B cell (primary cell): Measurements from ENCODE around the gene CPEB3. TPM values are rescaled to one million over a fixed set of nuclear protein-coding genes. Genes with fewer than 3 reads are reported as not detected.

ENCODE experiments used
- ATAC-seq: fragments of 200-7000 bp; cut with Tn5 transposase; one replicate; pipeline ENCODE4 v1.10.0; 2021; ENCODE audit warnings: low read depth, mild to moderate bottlenecking, moderate number of reproducible peaks, moderate library complexity
- CTCF ChIA-PET: fragments of 350-600 bp; sonication (Branson Sonifier 250); formaldehyde crosslinking; loops from one replicate; lab custom pipeline; 2021; ENCODE audit warnings: antibody characterized with exemption, inconsistent platforms; lab: Charles Lee
- POLR2A ChIA-PET: fragments of 350-600 bp; sonication (Branson Sonifier 250); formaldehyde crosslinking; loops from one replicate; lab custom pipeline; 2021; ENCODE audit warnings: antibody characterized with exemption; lab: Charles Lee
- DNase-seq: peaks from one replicate; pipeline ENCODE4 v3.0.0; 2013
- H2AFZ ChIP-seq: 2 replicates; pipeline ENCODE4 v1.6.1; 2012; ENCODE audit warnings: mild to moderate bottlenecking, low read depth, low read length; ENCODE audit not compliant: insufficient read depth, poor library complexity, severe bottlenecking
- H3K27ac ChIP-seq, 2 donors: 1 replicate in 1 of 2; 2 replicates in 1 of 2; pipeline ENCODE4 v1.5.1; 2012 to 2013; ENCODE audit warnings: low read length in 2 of 2, mild to moderate bottlenecking in 2 of 2, moderate library complexity in 1 of 2
- H3K27me3 ChIP-seq, 4 experiments: fragments of 200-600 bp in 1 of 4; sonication (generic) in 1 of 4; replicated peaks in 1 of 4; 1 replicate in 2 of 4; 2 replicates in 2 of 4; pipeline versions ENCODE4 v1.6.1 to v1.7.0; 2013 to 2016; ENCODE audit warnings: low read length in 3 of 4, mild to moderate bottlenecking in 2 of 4, mixed read lengths in 1 of 4, moderate library complexity in 1 of 4; ENCODE audit not compliant: insufficient read depth in 4 of 4, control insufficient read depth in 3 of 4; ENCODE audit errors: control extremely low read depth in 1 of 4
- H3K36me3 ChIP-seq, 2 experiments: replicated peaks in 1 of 2; 1 replicate in 1 of 2; 2 replicates in 1 of 2; pipeline versions ENCODE4 v1.6.1 to v1.7.1; 2013; ENCODE audit warnings: low read length in 1 of 2; ENCODE audit not compliant: insufficient read depth in 2 of 2, control insufficient read depth in 1 of 2; ENCODE audit errors: control extremely low read depth in 1 of 2, extremely low read depth in 1 of 2
- H3K4me1 ChIP-seq, 2 donors: fragments of 200-600 bp in 1 of 2; sonication (generic) in 1 of 2; 1 replicate in 1 of 2; 2 replicates in 1 of 2; pipeline versions ENCODE4 v1.5.1 to v1.6.1; 2013 to 2017; ENCODE audit warnings: low read length in 2 of 2; ENCODE audit not compliant: control insufficient read depth in 2 of 2, insufficient read depth in 2 of 2
- H3K4me2 ChIP-seq: replicated peaks from 2 replicates; pipeline ENCODE3; 2012; ENCODE audit warnings: mild to moderate bottlenecking, low read depth, low read length; ENCODE audit not compliant: poor library complexity, severe bottlenecking
- H3K4me3 ChIP-seq, 5 experiments: fragments of 200-600 bp in 1 of 5; sonication (generic) in 1 of 5; 1 replicate in 3 of 5; 2 replicates in 2 of 5; pipeline versions ENCODE4 v1.5.1 to v1.7.0; 2011 to 2016; ENCODE audit warnings: low read length in 4 of 5, mild to moderate bottlenecking in 4 of 5, low read depth in 2 of 5, control low read depth in 1 of 5, moderate library complexity in 1 of 5; ENCODE audit not compliant: insufficient read depth in 1 of 5; ENCODE audit errors: control extremely low read depth in 1 of 5, extremely low read depth in 1 of 5
- H3K79me2 ChIP-seq: fragments of 200-600 bp; sonication (generic); one replicate; pipeline ENCODE4 v1.6.0; 2016; ENCODE audit warnings: low read length; ENCODE audit not compliant: control insufficient read depth, insufficient read depth
- H3K9ac ChIP-seq: fragments of 200-600 bp; sonication (generic); 2 replicates; pipeline ENCODE4 v1.6.1; 2017; ENCODE audit warnings: mild to moderate bottlenecking, low read length, moderate library complexity
- H3K9me3 ChIP-seq, 3 donors: one replicate each; pipeline versions ENCODE4 v1.6.1 to v1.7.1; 2013; ENCODE audit warnings: low read length in 2 of 3; ENCODE audit not compliant: control insufficient read depth in 2 of 3, insufficient read depth in 1 of 3; ENCODE audit errors: control extremely low read depth in 1 of 3
- H4K20me1 ChIP-seq: 2 replicates; pipeline ENCODE4 v1.6.0; 2012; ENCODE audit warnings: mild to moderate bottlenecking, low read length; ENCODE audit not compliant: insufficient read depth, control insufficient read depth, poor library complexity, severe bottlenecking
- H3K27ac Mint-ChIP-seq: one replicate; pipeline ENCODE4 v1.8.0; 2021; ENCODE audit warnings: mixed read lengths
- H3K27me3 Mint-ChIP-seq: one replicate; pipeline ENCODE4 v1.8.0; 2021; ENCODE audit warnings: mixed read lengths
- H3K4me1 Mint-ChIP-seq: one replicate; pipeline ENCODE4 v1.8.0; 2021; ENCODE audit warnings: mixed read lengths
- H3K4me3 Mint-ChIP-seq: one replicate; pipeline ENCODE4 v1.8.0; 2021; ENCODE audit warnings: mixed read lengths
- H3K9me3 Mint-ChIP-seq: one replicate; pipeline ENCODE4 v1.8.0; 2022; ENCODE audit warnings: mixed read lengths; ENCODE audit not compliant: insufficient read depth
- EZH2 ChIP-seq: IDR thresholded peaks from 2 replicates; pipeline ENCODE4 v1.6.1; 2012; ENCODE audit warnings: borderline replicate concordance, low read depth, mild to moderate bottlenecking, moderate library complexity, low read length; ENCODE audit not compliant: insufficient read depth, poor library complexity, severe bottlenecking
- WGBS: methylation state at CpG from one replicate; pipeline ENCODE4 v1.1.5; 2013; ENCODE audit warnings: missing lambda C conversion rate; ENCODE audit not compliant: insufficient coverage; 5-methylcytosine and 5-hydroxymethylcytosine counted together
- intact Hi-C: fragments of 100-400 bp; cut with micrococcal nuclease; formaldehyde crosslinking; loops from one replicate; pipeline ENCODE4 v1.10.0; 2022
- polyA plus RNA-seq: library from polyadenylated mRNA; depleted of rRNA; stranded (reverse); fragments of >200 nt; gene quantifications from 2 replicates; pipeline ENCODE4 v1.2.3, GENCODE V29; 2012
- total RNA-seq, 2 donors: library from RNA; stranded (reverse); fragments of 120-200 nt in 1 of 2; gene quantifications; 1 replicate in 1 of 2; 2 replicates in 1 of 2; pipeline versions ENCODE4 v1.2.3 to v1.2.4, GENCODE V29; 2013 to 2022
- TF ChIP-seq, protein P1 (sequence below): fragments of 200-600 bp; IDR thresholded peaks from one replicate; pipeline ENCODE4 v1.8.0; 2022; ENCODE audit warnings: antibody characterized with exemption, mild to moderate bottlenecking

Gene CPEB3
- total and polyA plus RNA-seq, 2 donors (not counting 1 experiment from before 2014, with no cell fraction given), result 1.6 to 6.7 TPM

DNA sequence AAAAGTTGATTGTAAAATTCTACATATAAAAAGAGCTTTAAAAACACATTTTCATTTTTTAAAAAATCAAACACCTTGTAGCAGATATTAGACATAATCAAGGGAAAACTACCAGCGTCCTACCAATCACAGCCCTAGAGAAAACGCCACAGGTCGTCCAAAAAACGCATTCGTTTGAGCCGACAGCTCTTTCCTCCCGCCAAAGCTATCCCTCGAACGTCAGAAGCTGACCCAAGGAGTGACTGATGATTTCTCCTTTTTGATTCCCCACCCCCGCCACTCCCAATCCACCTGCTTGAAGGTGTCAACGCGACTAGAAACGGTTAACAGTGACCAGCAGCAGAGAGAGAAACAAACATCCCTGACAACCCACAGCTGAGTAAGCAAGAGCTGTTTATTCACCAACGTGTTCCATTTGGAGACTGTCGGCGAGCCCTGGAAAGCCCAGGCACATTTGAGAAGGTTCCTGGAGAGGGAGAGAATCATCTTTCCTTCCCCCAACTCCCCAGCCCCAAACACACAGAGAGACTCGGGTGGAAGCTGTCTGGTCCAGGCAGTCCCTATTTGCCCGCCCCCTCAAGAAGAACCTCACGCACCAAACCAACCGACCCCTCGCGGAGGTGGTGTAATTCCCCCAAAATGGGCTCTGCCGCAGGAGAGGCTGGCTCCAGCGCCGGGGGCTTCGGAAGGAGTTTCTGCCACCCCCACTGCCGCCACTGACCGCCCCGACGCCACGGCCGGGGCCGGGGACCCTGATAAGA, 622 bp downstream of the CPEB3 start:
- Mint-ChIP-seq H3K4me3 (peak overlapping the region; percentile 95), H3K27me3 (no peaks in the 10 kb centered on the region), H3K4me1 (peaks cover 31% of the 10 kb centered on the region), H3K27ac (peak overlapping the region; percentile 91), H3K9me3 (no peaks in the 10 kb centered on the region)
- Histone ChIP-seq H3K4me1 (peaks cover 9 to 19% of the 10 kb centered on the region in 2 donors), H4K20me1 (peaks cover 6% of the 10 kb centered on the region), H3K9ac (peak overlapping the region; percentile 99), H3K36me3 (peaks cover 3% of the 10 kb centered on the region in 2 experiments), H3K27me3 (no peaks in the 10 kb centered on the region), H3K4me3 (peak overlapping the region; percentile 57 to 99 (median 85)), H2AFZ (peak overlapping the region; percentile 100), H3K4me2 (peak overlapping the region; percentile 98), H3K9me3 (no peaks in the 10 kb centered on the region), H3K79me2 (peaks cover 75% of the 10 kb centered on the region), H3K27ac (peak overlapping the region; percentile 62 to 88)
- WGBS, result under 1% methylated on average over 29 of the region's 33 CpGs
- no peak for DNase-seq
- intact Hi-C loops, result loop anchor here (1.0 to 10.0 kb wide), 6 partner anchors 47 to 1412 kb away; partner anchors contain the start of genes CEP55, EXOC6, FRA10AC1 and IDE
- ChIA-PET CTCF (interaction anchor here (0.5 to 3.4 kb wide), 18 partner anchors 8 to 903 kb away, joined by 3 to 41 read pairs (median 4); partner anchors contain the start of genes BTAF1 and IDE), POLR2A (interaction anchor here (0.7 to 1.9 kb wide), 5 partner anchors 51 to 339 kb away, joined by 3 to 7 read pairs (median 4); partner anchors contain the start of gene IDE)
- TF ChIP-seq, protein P1, sequence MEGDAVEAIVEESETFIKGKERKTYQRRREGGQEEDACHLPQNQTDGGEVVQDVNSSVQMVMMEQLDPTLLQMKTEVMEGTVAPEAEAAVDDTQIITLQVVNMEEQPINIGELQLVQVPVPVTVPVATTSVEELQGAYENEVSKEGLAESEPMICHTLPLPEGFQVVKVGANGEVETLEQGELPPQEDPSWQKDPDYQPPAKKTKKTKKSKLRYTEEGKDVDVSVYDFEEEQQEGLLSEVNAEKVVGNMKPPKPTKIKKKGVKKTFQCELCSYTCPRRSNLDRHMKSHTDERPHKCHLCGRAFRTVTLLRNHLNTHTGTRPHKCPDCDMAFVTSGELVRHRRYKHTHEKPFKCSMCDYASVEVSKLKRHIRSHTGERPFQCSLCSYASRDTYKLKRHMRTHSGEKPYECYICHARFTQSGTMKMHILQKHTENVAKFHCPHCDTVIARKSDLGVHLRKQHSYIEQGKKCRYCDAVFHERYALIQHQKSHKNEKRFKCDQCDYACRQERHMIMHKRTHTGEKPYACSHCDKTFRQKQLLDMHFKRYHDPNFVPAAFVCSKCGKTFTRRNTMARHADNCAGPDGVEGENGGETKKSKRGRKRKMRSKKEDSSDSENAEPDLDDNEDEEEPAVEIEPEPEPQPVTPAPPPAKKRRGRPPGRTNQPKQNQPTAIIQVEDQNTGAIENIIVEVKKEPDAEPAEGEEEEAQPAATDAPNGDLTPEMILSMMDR, result no peak
- no peak for TF ChIP-seq EZH2
- ATAC-seq, result peak; percentile 16
